B cell (primary cell): ENCODE measurements around the gene GATAD2A. TPM values are rescaled to one million over a fixed set of nuclear protein-coding genes. Genes with fewer than 3 reads are reported as not detected.

ENCODE experiments used
- ATAC-seq: fragments of 200-7000 bp; cut with Tn5 transposase; one replicate; pipeline ENCODE4 v1.10.0; 2021; ENCODE audit warnings: low read depth, mild to moderate bottlenecking, moderate number of reproducible peaks, moderate library complexity
- CTCF ChIA-PET: fragments of 350-600 bp; sonication (Branson Sonifier 250); formaldehyde crosslinking; loops from one replicate; lab custom pipeline; 2021; ENCODE audit warnings: antibody characterized with exemption, inconsistent platforms; lab: Charles Lee
- POLR2A ChIA-PET: fragments of 350-600 bp; sonication (Branson Sonifier 250); formaldehyde crosslinking; loops from one replicate; lab custom pipeline; 2021; ENCODE audit warnings: antibody characterized with exemption; lab: Charles Lee
- DNase-seq: peaks from one replicate; pipeline ENCODE4 v3.0.0; 2013
- H2AFZ ChIP-seq: 2 replicates; pipeline ENCODE4 v1.6.1; 2012; ENCODE audit warnings: mild to moderate bottlenecking, low read depth, low read length; ENCODE audit not compliant: insufficient read depth, poor library complexity, severe bottlenecking
- H3K27ac ChIP-seq, 2 donors: 1 replicate in 1 of 2; 2 replicates in 1 of 2; pipeline ENCODE4 v1.5.1; 2012 to 2013; ENCODE audit warnings: low read length in 2 of 2, mild to moderate bottlenecking in 2 of 2, moderate library complexity in 1 of 2
- H3K27me3 ChIP-seq, 4 experiments: fragments of 200-600 bp in 1 of 4; sonication (generic) in 1 of 4; replicated peaks in 1 of 4; 1 replicate in 2 of 4; 2 replicates in 2 of 4; pipeline versions ENCODE4 v1.6.1 to v1.7.0; 2013 to 2016; ENCODE audit warnings: low read length in 3 of 4, mild to moderate bottlenecking in 2 of 4, mixed read lengths in 1 of 4, moderate library complexity in 1 of 4; ENCODE audit not compliant: insufficient read depth in 4 of 4, control insufficient read depth in 3 of 4; ENCODE audit errors: control extremely low read depth in 1 of 4
- H3K36me3 ChIP-seq, 2 experiments: replicated peaks in 1 of 2; 1 replicate in 1 of 2; 2 replicates in 1 of 2; pipeline versions ENCODE4 v1.6.1 to v1.7.1; 2013; ENCODE audit warnings: low read length in 1 of 2; ENCODE audit not compliant: insufficient read depth in 2 of 2, control insufficient read depth in 1 of 2; ENCODE audit errors: control extremely low read depth in 1 of 2, extremely low read depth in 1 of 2
- H3K4me1 ChIP-seq, 2 donors: fragments of 200-600 bp in 1 of 2; sonication (generic) in 1 of 2; 1 replicate in 1 of 2; 2 replicates in 1 of 2; pipeline versions ENCODE4 v1.5.1 to v1.6.1; 2013 to 2017; ENCODE audit warnings: low read length in 2 of 2; ENCODE audit not compliant: control insufficient read depth in 2 of 2, insufficient read depth in 2 of 2
- H3K4me2 ChIP-seq: replicated peaks from 2 replicates; pipeline ENCODE3; 2012; ENCODE audit warnings: mild to moderate bottlenecking, low read depth, low read length; ENCODE audit not compliant: poor library complexity, severe bottlenecking
- H3K4me3 ChIP-seq, 5 experiments: fragments of 200-600 bp in 1 of 5; sonication (generic) in 1 of 5; 1 replicate in 3 of 5; 2 replicates in 2 of 5; pipeline versions ENCODE4 v1.5.1 to v1.7.0; 2011 to 2016; ENCODE audit warnings: low read length in 4 of 5, mild to moderate bottlenecking in 4 of 5, low read depth in 2 of 5, control low read depth in 1 of 5, moderate library complexity in 1 of 5; ENCODE audit not compliant: insufficient read depth in 1 of 5; ENCODE audit errors: control extremely low read depth in 1 of 5, extremely low read depth in 1 of 5
- H3K79me2 ChIP-seq: fragments of 200-600 bp; sonication (generic); one replicate; pipeline ENCODE4 v1.6.0; 2016; ENCODE audit warnings: low read length; ENCODE audit not compliant: control insufficient read depth, insufficient read depth
- H3K9ac ChIP-seq: fragments of 200-600 bp; sonication (generic); 2 replicates; pipeline ENCODE4 v1.6.1; 2017; ENCODE audit warnings: mild to moderate bottlenecking, low read length, moderate library complexity
- H3K9me3 ChIP-seq, 3 donors: one replicate each; pipeline versions ENCODE4 v1.6.1 to v1.7.1; 2013; ENCODE audit warnings: low read length in 2 of 3; ENCODE audit not compliant: control insufficient read depth in 2 of 3, insufficient read depth in 1 of 3; ENCODE audit errors: control extremely low read depth in 1 of 3
- H4K20me1 ChIP-seq: 2 replicates; pipeline ENCODE4 v1.6.0; 2012; ENCODE audit warnings: mild to moderate bottlenecking, low read length; ENCODE audit not compliant: insufficient read depth, control insufficient read depth, poor library complexity, severe bottlenecking
- H3K27ac Mint-ChIP-seq: one replicate; pipeline ENCODE4 v1.8.0; 2021; ENCODE audit warnings: mixed read lengths
- H3K27me3 Mint-ChIP-seq: one replicate; pipeline ENCODE4 v1.8.0; 2021; ENCODE audit warnings: mixed read lengths
- H3K4me1 Mint-ChIP-seq: one replicate; pipeline ENCODE4 v1.8.0; 2021; ENCODE audit warnings: mixed read lengths
- H3K4me3 Mint-ChIP-seq: one replicate; pipeline ENCODE4 v1.8.0; 2021; ENCODE audit warnings: mixed read lengths
- H3K9me3 Mint-ChIP-seq: one replicate; pipeline ENCODE4 v1.8.0; 2022; ENCODE audit warnings: mixed read lengths; ENCODE audit not compliant: insufficient read depth
- EZH2 ChIP-seq: IDR thresholded peaks from 2 replicates; pipeline ENCODE4 v1.6.1; 2012; ENCODE audit warnings: borderline replicate concordance, low read depth, mild to moderate bottlenecking, moderate library complexity, low read length; ENCODE audit not compliant: insufficient read depth, poor library complexity, severe bottlenecking
- WGBS: methylation state at CpG from one replicate; pipeline ENCODE4 v1.1.5; 2013; ENCODE audit warnings: missing lambda C conversion rate; ENCODE audit not compliant: insufficient coverage; 5-methylcytosine and 5-hydroxymethylcytosine counted together
- intact Hi-C: fragments of 100-400 bp; cut with micrococcal nuclease; formaldehyde crosslinking; loops from one replicate; pipeline ENCODE4 v1.10.0; 2022
- polyA plus RNA-seq: library from polyadenylated mRNA; depleted of rRNA; stranded (reverse); fragments of >200 nt; gene quantifications from 2 replicates; pipeline ENCODE4 v1.2.3, GENCODE V29; 2012
- total RNA-seq, 2 donors: library from RNA; stranded (reverse); fragments of 120-200 nt in 1 of 2; gene quantifications; 1 replicate in 1 of 2; 2 replicates in 1 of 2; pipeline versions ENCODE4 v1.2.3 to v1.2.4, GENCODE V29; 2013 to 2022
- TF ChIP-seq, protein P1 (sequence below): fragments of 200-600 bp; IDR thresholded peaks from one replicate; pipeline ENCODE4 v1.8.0; 2022; ENCODE audit warnings: antibody characterized with exemption, mild to moderate bottlenecking

GATAD2A gene
- total and polyA plus RNA-seq, 2 donors (not counting 1 experiment from before 2014, with no cell fraction given): 28.8 to 76.3 TPM

DNA sequence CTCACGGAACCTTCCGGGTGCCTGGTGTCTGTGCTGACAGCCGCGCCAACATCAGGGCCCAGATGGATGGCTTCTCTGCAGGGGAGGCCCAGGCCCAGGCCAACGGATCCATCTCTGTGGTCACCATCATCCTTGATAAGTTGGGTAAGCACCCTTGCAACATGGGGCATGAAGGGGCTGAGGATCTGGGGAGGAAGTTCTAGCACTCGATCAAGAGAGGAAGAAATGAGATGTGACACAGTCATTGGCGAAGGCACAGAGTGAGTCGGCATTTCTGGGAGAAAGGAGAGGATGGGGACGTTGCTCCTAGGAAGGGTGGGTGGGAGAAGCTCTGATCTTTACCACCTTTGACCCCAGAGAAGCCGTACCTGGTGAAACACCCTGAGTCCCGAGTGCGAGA lies 137.0 kb downstream of the GATAD2A start:
- ATAC-seq (no peak), DNase-seq (no peak)
- ChIA-PET CTCF (interaction anchor here (0.7 kb wide), 1 partner anchor 11 kb away, joined by 3 read pairs; no protein-coding TSS in a partner anchor), POLR2A (no interaction called here)
- H3K9me3 Mint-ChIP-seq: no peaks in the 10 kb centered on the region
- Histone ChIP-seq H3K4me1 (peaks cover 34 to 38% of the 10 kb centered on the region in 2 donors), H2AFZ (no peak overlapping the region), H3K9me3 (peaks cover 0 to 42% (median 0%) of the 10 kb centered on the region in 3 donors), H3K27me3 (peaks cover 0 to 64% (median 21%) of the 10 kb centered on the region in 4 experiments), H3K79me2 (no peaks in the 10 kb centered on the region), H3K36me3 (no peaks in the 10 kb centered on the region), H3K27ac (no peak overlapping the region), H3K4me3 (no peak overlapping the region), H4K20me1 (no peaks in the 10 kb centered on the region), H3K9ac (no peak overlapping the region), H3K4me2 (no peak overlapping the region)
- 69% methylated on average over 12 of the region's 12 CpGs for WGBS
- H3K4me3 Mint-ChIP-seq: peak overlapping the region; percentile 5
- H3K27ac Mint-ChIP-seq: no peak overlapping the region
- intact Hi-C loops: no loop called here
- peaks cover 22% of the 10 kb centered on the region for H3K4me1 Mint-ChIP-seq
- no peak for TF ChIP-seq EZH2
- TF ChIP-seq, protein P1, sequence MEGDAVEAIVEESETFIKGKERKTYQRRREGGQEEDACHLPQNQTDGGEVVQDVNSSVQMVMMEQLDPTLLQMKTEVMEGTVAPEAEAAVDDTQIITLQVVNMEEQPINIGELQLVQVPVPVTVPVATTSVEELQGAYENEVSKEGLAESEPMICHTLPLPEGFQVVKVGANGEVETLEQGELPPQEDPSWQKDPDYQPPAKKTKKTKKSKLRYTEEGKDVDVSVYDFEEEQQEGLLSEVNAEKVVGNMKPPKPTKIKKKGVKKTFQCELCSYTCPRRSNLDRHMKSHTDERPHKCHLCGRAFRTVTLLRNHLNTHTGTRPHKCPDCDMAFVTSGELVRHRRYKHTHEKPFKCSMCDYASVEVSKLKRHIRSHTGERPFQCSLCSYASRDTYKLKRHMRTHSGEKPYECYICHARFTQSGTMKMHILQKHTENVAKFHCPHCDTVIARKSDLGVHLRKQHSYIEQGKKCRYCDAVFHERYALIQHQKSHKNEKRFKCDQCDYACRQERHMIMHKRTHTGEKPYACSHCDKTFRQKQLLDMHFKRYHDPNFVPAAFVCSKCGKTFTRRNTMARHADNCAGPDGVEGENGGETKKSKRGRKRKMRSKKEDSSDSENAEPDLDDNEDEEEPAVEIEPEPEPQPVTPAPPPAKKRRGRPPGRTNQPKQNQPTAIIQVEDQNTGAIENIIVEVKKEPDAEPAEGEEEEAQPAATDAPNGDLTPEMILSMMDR: no peak
- H3K27me3 Mint-ChIP-seq: peaks cover 22% of the 10 kb centered on the region

DNA sequence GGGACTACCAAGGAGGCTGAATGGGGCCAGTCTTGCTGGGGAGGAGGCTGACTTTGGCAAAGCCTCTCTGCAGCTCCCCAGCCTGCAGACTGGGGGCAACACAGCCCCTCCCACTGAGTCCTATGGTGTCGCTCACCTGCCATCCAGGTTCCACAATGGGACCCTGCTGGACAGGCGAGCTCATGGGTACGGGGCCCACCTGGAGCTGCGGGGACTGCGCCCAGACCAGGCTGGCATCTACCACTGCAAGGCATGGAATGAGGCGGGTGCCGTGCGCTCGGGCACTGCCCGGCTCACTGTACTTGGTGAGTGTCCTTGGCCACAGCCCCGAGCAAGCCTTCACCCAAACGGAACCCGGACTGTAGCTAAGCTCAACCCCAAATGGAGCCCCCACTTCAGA lies 137.6 kb downstream of the GATAD2A start:
- Histone ChIP-seq H2AFZ (no peak overlapping the region), H3K9me3 (peaks cover 0 to 36% (median 0%) of the 10 kb centered on the region in 3 donors), H4K20me1 (no peaks in the 10 kb centered on the region), H3K79me2 (no peaks in the 10 kb centered on the region), H3K4me1 (peaks cover 28 to 33% of the 10 kb centered on the region in 2 donors), H3K4me3 (no peak overlapping the region), H3K9ac (no peak overlapping the region), H3K27me3 (peaks cover 0 to 58% (median 18%) of the 10 kb centered on the region in 4 experiments), H3K36me3 (no peaks in the 10 kb centered on the region), H3K27ac (no peak overlapping the region), H3K4me2 (no peak overlapping the region)
- peaks cover 18% of the 10 kb centered on the region for H3K27me3 Mint-ChIP-seq
- intact Hi-C loops: no loop called here
- ChIA-PET CTCF (interaction anchor here (0.7 kb wide), 1 partner anchor 11 kb away, joined by 3 read pairs; no protein-coding TSS in a partner anchor), POLR2A (no interaction called here)
- H3K9me3 Mint-ChIP-seq: no peaks in the 10 kb centered on the region
- WGBS: 98% methylated on average over 13 of the region's 13 CpGs
- no peak for TF ChIP-seq EZH2
- no peak overlapping the region for H3K27ac Mint-ChIP-seq
- H3K4me3 Mint-ChIP-seq: no peak overlapping the region
- ATAC-seq: no peak
- no peak for DNase-seq
- peaks cover 18% of the 10 kb centered on the region for H3K4me1 Mint-ChIP-seq
